Measurements from ENCODE around the gene PCDHB14. TPM values are rescaled to one million over a fixed set of nuclear protein-coding genes. Genes with fewer than 3 reads are reported as not detected.

The PCDHB14 gene
- total and polyA plus RNA-seq, 2 of the 4 experiments (the other 2 are of a cell fraction) = 0.18 to 0.36 TPM

DNA sequence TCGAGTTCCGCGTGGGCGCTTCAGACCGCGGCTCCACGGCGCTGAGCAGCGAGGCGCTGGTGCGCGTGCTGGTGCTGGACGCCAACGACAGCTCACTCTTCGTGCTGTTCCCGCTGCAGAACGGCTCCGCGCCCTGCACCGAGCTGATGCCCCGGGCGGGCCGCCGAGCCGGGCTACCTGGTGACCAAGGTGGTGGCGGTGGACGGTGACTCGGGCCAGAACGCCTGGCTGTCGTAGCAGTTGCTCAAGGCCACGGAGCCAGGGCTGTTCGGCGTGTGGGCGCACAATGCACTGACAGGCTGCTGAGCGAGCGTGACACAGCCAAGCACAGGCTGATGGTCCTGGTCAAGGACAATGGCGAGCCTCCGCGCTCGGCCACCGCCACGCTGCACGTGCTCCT, 18.4 kb downstream of the PCDHB14 start:
- Histone ChIP-seq H3K23ac (ENCODE audit: low read depth, low read length) (no peak overlapping the region), H2BK15ac (ENCODE audit: low read depth, low read length) (no peak overlapping the region), H3K14ac (replicated peaks; ENCODE audit: low read depth, low read length) (no peak overlapping the region), H3K9me3 (ENCODE audit: control insufficient read depth, insufficient read depth, low read length) (peaks cover 39% of the 10 kb centered on the region), H3K27ac (ENCODE audit: insufficient read depth, low read length) (no peak overlapping the region), H3K9ac (ENCODE audit: low read depth, low read length) (no peak overlapping the region), H3K27me3 (ENCODE audit: control insufficient read depth, insufficient read depth, low read length) (no peaks in the 10 kb centered on the region), H2AFZ (replicated peaks; ENCODE audit: low read length, poor library complexity) (no peak overlapping the region), H2BK120ac (ENCODE audit: low read depth, low read length) (no peak overlapping the region), H3K4ac (ENCODE audit: low read depth, low read length) (no peak overlapping the region), H3K9me1 (ENCODE audit: insufficient read depth, low read length) (no peaks in the 10 kb centered on the region), H3K36me3 (ENCODE audit: control insufficient read depth, insufficient read depth, low read length) (no peaks in the 10 kb centered on the region), H3K4me2 (ENCODE audit: low read depth, low read length) (no peak overlapping the region), H3K4me1 (ENCODE audit: control insufficient read depth, insufficient read depth, low read length) (no peaks in the 10 kb centered on the region), H4K5ac (ENCODE audit: low read depth, low read length) (no peak overlapping the region), H2BK5ac (ENCODE audit: low read depth, low read length, poor library complexity, severe bottlenecking) (no peak overlapping the region), H3K4me3 (ENCODE audit: insufficient read depth, low read depth, low read length) (no peak overlapping the region), H3K56ac (ENCODE audit: extremely low read depth, insufficient read depth, low read length) (no peak overlapping the region), H2AK5ac (ENCODE audit: low read depth, low read length) (no peak overlapping the region), H2BK20ac (ENCODE audit: low read depth, low read length) (no peak overlapping the region), H4K8ac (ENCODE audit: low read depth in 2 of 2, low read length in 2 of 2) (no peak overlapping the region), H2AK9ac (replicated peaks; ENCODE audit: low read depth, low read length, poor library complexity) (no peak overlapping the region), H3K18ac (ENCODE audit: low read depth, low read length) (no peak overlapping the region), H3K79me1 (ENCODE audit: low read depth in 1 of 2, low read length in 2 of 2) (no peaks in the 10 kb centered on the region), H4K20me1 (ENCODE audit: insufficient read depth, low read length) (no peaks in the 10 kb centered on the region), H4K91ac (ENCODE audit: insufficient read depth, low read depth, low read length) (no peak overlapping the region)
- no peak for DNase-seq
- POLR2A ChIA-PET (ENCODE audit: unreplicated experiment) = no interaction called here
- no peak for ATAC-seq (ENCODE audit: low read depth)
- no TSS peak for BruUV-seq (replicated peaks)
- in situ Hi-C loops (cut with MboI; ENCODE audit: low sequenced_read_pairs) (no loop called here), intact Hi-C loops (cut with micrococcal nuclease) (no loop called here), dilution Hi-C loops (cut with HindIII; ENCODE audit: low sequenced_read_pairs, unreplicated experiment) (no loop called here)
- CTCF ChIA-PET = no interaction called here
- TF ChIP-seq POLR2A (IDR thresholded peaks at IDR 0.05; ENCODE audit: low read depth, low read length) = no peak
- no peak for TF ChIP-seq FOS (IDR thresholded peaks at IDR 0.05; ENCODE audit: low read depth, low read length)
- no peak for TF ChIP-seq MXI1 (IDR thresholded peaks at IDR 0.05; ENCODE audit: borderline replicate concordance, low read depth, low read length)
- no peak for TF ChIP-seq NFE2L2 (IDR thresholded peaks at IDR 0.05; ENCODE audit: low read depth, low read length)
- TF ChIP-seq, protein P1, sequence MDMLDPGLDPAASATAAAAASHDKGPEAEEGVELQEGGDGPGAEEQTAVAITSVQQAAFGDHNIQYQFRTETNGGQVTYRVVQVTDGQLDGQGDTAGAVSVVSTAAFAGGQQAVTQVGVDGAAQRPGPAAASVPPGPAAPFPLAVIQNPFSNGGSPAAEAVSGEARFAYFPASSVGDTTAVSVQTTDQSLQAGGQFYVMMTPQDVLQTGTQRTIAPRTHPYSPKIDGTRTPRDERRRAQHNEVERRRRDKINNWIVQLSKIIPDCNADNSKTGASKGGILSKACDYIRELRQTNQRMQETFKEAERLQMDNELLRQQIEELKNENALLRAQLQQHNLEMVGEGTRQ (IDR thresholded peaks at IDR 0.05; ENCODE audit: low read depth, low read length) = no peak
- no peak for TF ChIP-seq MAFK (IDR thresholded peaks at IDR 0.05; ENCODE audit: low read depth, low read length)
- TF ChIP-seq, protein P2, sequence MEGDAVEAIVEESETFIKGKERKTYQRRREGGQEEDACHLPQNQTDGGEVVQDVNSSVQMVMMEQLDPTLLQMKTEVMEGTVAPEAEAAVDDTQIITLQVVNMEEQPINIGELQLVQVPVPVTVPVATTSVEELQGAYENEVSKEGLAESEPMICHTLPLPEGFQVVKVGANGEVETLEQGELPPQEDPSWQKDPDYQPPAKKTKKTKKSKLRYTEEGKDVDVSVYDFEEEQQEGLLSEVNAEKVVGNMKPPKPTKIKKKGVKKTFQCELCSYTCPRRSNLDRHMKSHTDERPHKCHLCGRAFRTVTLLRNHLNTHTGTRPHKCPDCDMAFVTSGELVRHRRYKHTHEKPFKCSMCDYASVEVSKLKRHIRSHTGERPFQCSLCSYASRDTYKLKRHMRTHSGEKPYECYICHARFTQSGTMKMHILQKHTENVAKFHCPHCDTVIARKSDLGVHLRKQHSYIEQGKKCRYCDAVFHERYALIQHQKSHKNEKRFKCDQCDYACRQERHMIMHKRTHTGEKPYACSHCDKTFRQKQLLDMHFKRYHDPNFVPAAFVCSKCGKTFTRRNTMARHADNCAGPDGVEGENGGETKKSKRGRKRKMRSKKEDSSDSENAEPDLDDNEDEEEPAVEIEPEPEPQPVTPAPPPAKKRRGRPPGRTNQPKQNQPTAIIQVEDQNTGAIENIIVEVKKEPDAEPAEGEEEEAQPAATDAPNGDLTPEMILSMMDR (conservative IDR thresholded peaks at IDR 0.05; ENCODE audit: low read depth, low read length) = no peak
- no peak for TF ChIP-seq BHLHE40 (IDR thresholded peaks at IDR 0.05; ENCODE audit: low read depth, low read length)
- TF ChIP-seq CEBPB (IDR thresholded peaks at IDR 0.05; ENCODE audit: low read depth, low read length) = no peak
- TF ChIP-seq RCOR1 (IDR thresholded peaks at IDR 0.05; ENCODE audit: insufficient replicate concordance, low read length) = no peak
- TF ChIP-seq RAD21 (IDR thresholded peaks at IDR 0.05; ENCODE audit: low read length) = no peak
- 15% methylated on average over 12 of the region's 43 CpGs; no CpG with 5 or more reads in 1 of the 2 experiments for WGBS, 2 experiments (ENCODE audit: extremely low coverage in 2 of 2, insufficient read length in 1 of 2)

Measured in IMR-90 (cell line).